ENCODE results near the gene GPR15LG. TPM values are rescaled to one million over a fixed set of nuclear protein-coding genes. Genes with fewer than 3 reads are reported as not detected.

The GPR15LG gene
- total RNA-seq, 4 donors from 2014 or later = 2.0 to 19.3 (median 8.6) TPM

GRCh38 chr10:84196083-84196482 is 22.5 kb downstream of the GPR15LG start:
- peaks cover 46% of the 10 kb centered on the region for H3K4me1 ChIP-seq
- 35% methylated on average over 4 of the region's 4 CpGs for WGBS
- H3K9me3 ChIP-seq = no peaks in the 10 kb centered on the region
- peaks cover 30% of the 10 kb centered on the region for H3K27me3 ChIP-seq
- TF ChIP-seq EP300 (IDR thresholded peaks at IDR 0.05) (no peak), POLR2A (IDR thresholded peaks at IDR 0.05) (no peak), POLR2AphosphoS5 (IDR thresholded peaks at IDR 0.05) (no peak), CTCF (IDR thresholded peaks at IDR 0.05) (no peak)
- no peaks in the 10 kb centered on the region for H3K36me3 ChIP-seq
- H3K27ac ChIP-seq = no peak overlapping the region
- no peak overlapping the region for H3K4me3 ChIP-seq
- no peak for DNase-seq (ENCODE audit: low spot score in 2 of 2)

- TF ChIP-seq EP300 (IDR thresholded peaks at IDR 0.05) = no peak
- TF ChIP-seq CTCF (IDR thresholded peaks at IDR 0.05) = no peak
- no peak for TF ChIP-seq POLR2A (IDR thresholded peaks at IDR 0.05)
- TF ChIP-seq POLR2AphosphoS5 (IDR thresholded peaks at IDR 0.05) = no peak
- peaks cover 30% of the 10 kb centered on the region for H3K27me3 ChIP-seq
- H3K9me3 ChIP-seq = no peaks in the 10 kb centered on the region
- no peak overlapping the region for H3K27ac ChIP-seq
- DNase-seq (ENCODE audit: low spot score in 2 of 2) = no peak
- WGBS = 54% methylated on average over 5 of the region's 5 CpGs
- H3K36me3 ChIP-seq = no peaks in the 10 kb centered on the region
- H3K4me3 ChIP-seq = no peak overlapping the region
- peaks cover 42% of the 10 kb centered on the region for H3K4me1 ChIP-seq
Measured at GRCh38 chr10:84196941-84197340, 23.3 kb downstream of the GPR15LG start.

- no peak for DNase-seq (ENCODE audit: low spot score in 2 of 2)
- TF ChIP-seq CTCF (IDR thresholded peaks at IDR 0.05) (no peak), POLR2AphosphoS5 (IDR thresholded peaks at IDR 0.05) (no peak), EP300 (IDR thresholded peaks at IDR 0.05) (no peak), POLR2A (IDR thresholded peaks at IDR 0.05) (no peak)
- Histone ChIP-seq H3K27me3 (peaks cover 30% of the 10 kb centered on the region), H3K9me3 (no peaks in the 10 kb centered on the region), H3K4me3 (no peak overlapping the region), H3K36me3 (no peaks in the 10 kb centered on the region), H3K4me1 (peaks cover 40% of the 10 kb centered on the region), H3K27ac (no peak overlapping the region)
- 69% methylated on average over 3 of the region's 5 CpGs for WGBS
Measured at GRCh38 chr10:84197643-84198042, 24.0 kb downstream of the GPR15LG start.

GRCh38 chr10:84198206-84198915 is 24.8 kb downstream of the GPR15LG start:
- H3K4me1 ChIP-seq = peaks cover 40% of the 10 kb centered on the region
- 52% methylated on average over 7 of the region's 7 CpGs for WGBS
- no peak for DNase-seq (ENCODE audit: low spot score in 2 of 2)
- no peaks in the 10 kb centered on the region for H3K9me3 ChIP-seq
- no peaks in the 10 kb centered on the region for H3K36me3 ChIP-seq
- H3K27ac ChIP-seq = peak overlapping the region; percentile 35
- H3K4me3 ChIP-seq = no peak overlapping the region
- peaks cover 28% of the 10 kb centered on the region for H3K27me3 ChIP-seq
- TF ChIP-seq POLR2AphosphoS5 (IDR thresholded peaks at IDR 0.05) (no peak), CTCF (IDR thresholded peaks at IDR 0.05) (no peak), EP300 (IDR thresholded peaks at IDR 0.05) (no peak), POLR2A (IDR thresholded peaks at IDR 0.05) (no peak)

GRCh38 chr10:84200537-84201243 is 27.1 kb downstream of the GPR15LG start:
- no peak overlapping the region for H3K27ac ChIP-seq
- H3K4me1 ChIP-seq = peaks cover 20% of the 10 kb centered on the region
- no peak overlapping the region for H3K4me3 ChIP-seq
- H3K9me3 ChIP-seq = no peaks in the 10 kb centered on the region
- no peaks in the 10 kb centered on the region for H3K36me3 ChIP-seq
- DNase-seq (ENCODE audit: low spot score in 2 of 2) = no peak
- peaks cover 6% of the 10 kb centered on the region for H3K27me3 ChIP-seq
- 82% methylated on average over 11 of the region's 11 CpGs for WGBS
- TF ChIP-seq EP300 (IDR thresholded peaks at IDR 0.05) (no peak), POLR2AphosphoS5 (IDR thresholded peaks at IDR 0.05) (no peak), CTCF (IDR thresholded peaks at IDR 0.05) (no peak)

Data from suprapubic skin (tissue), 4 donors.